Activated CD8-positive, alpha-beta T cell treated with anti-CD3 and anti-CD28 coated beads, Interleukin-2, amount 10 ng/mL, durations not matched to agents 7 days and 5 days (primary cell): Measurements from ENCODE around the gene OSGEPL1. TPM values are rescaled to one million over a fixed set of nuclear protein-coding genes. Genes with fewer than 3 reads are reported as not detected.
"Not testable (repeated sequence)": the region's sequence is repeated elsewhere in the genome, so short reads cannot be mapped to it uniquely, and the experiment has no call there.

ENCODE experiments used
- ATAC-seq: fragments of 150-1000 bp; cut with Tn5 transposase; one replicate; pipeline ENCODE4 v1.10.0; 2021; ENCODE audit warnings: moderate library complexity
- CTCF ChIA-PET: fragments of 350-600 bp; sonication (Branson Sonifier 250); formaldehyde crosslinking; loops from one replicate; lab custom pipeline; 2021; ENCODE audit warnings: antibody characterized with exemption; lab: Charles Lee
- POLR2A ChIA-PET: fragments of 350-600 bp; sonication (Branson Sonifier 250); formaldehyde crosslinking; loops from one replicate; lab custom pipeline; 2021; ENCODE audit warnings: antibody characterized with exemption; lab: Charles Lee
- DNase-seq: peaks from one replicate; pipeline ENCODE4 v3.0.0-alpha.2; 2020
- H3K27ac Mint-ChIP-seq: one replicate; pipeline ENCODE4 v1.8.0; 2021; ENCODE audit warnings: mild to moderate bottlenecking, mixed read lengths
- H3K27me3 Mint-ChIP-seq: one replicate; pipeline ENCODE4 v1.8.0; 2021; ENCODE audit warnings: low read depth, mixed read lengths
- H3K36me3 Mint-ChIP-seq: one replicate; pipeline ENCODE4 v1.8.0; 2021; ENCODE audit warnings: low read depth, mixed read lengths
- H3K4me1 Mint-ChIP-seq: one replicate; pipeline ENCODE4 v1.8.0; 2021; ENCODE audit warnings: low read depth, mixed read lengths
- H3K4me3 Mint-ChIP-seq: one replicate; pipeline ENCODE4 v1.8.0; 2021; ENCODE audit warnings: mild to moderate bottlenecking, mixed read lengths
- H3K9me3 Mint-ChIP-seq: one replicate; pipeline ENCODE4 v1.8.0; 2022; ENCODE audit warnings: mixed read lengths; ENCODE audit not compliant: insufficient read depth
- total RNA-seq, 2 experiments: library from RNA; stranded (reverse); gene quantifications; one replicate each; pipeline ENCODE4 v1.2.3, GENCODE V29; 2021

The OSGEPL1 gene
- total RNA-seq, 2 experiments from 2014 or later: 8.0 to 8.5 TPM

GRCh38 chr2:189726849-189727248 lies 35.7 kb downstream of the OSGEPL1 start:
- H3K36me3 Mint-ChIP-seq: no peaks in the 10 kb centered on the region
- DNase-seq: no peak
- POLR2A ChIA-PET: no interaction called here
- no peak overlapping the region for H3K4me3 Mint-ChIP-seq
- CTCF ChIA-PET: no interaction called here
- no peaks in the 10 kb centered on the region for H3K27me3 Mint-ChIP-seq
- H3K9me3 Mint-ChIP-seq: no peaks in the 10 kb centered on the region
- H3K27ac Mint-ChIP-seq: no peak overlapping the region
- no peaks in the 10 kb centered on the region for H3K4me1 Mint-ChIP-seq
- no peak for ATAC-seq

GRCh38 chr2:189726271-189726670 lies 36.3 kb downstream of the OSGEPL1 start:
- H3K27me3 Mint-ChIP-seq: no peaks in the 10 kb centered on the region
- POLR2A ChIA-PET: no interaction called here
- CTCF ChIA-PET: no interaction called here
- no peak for DNase-seq
- no peak overlapping the region for H3K4me3 Mint-ChIP-seq
- no peaks in the 10 kb centered on the region for H3K9me3 Mint-ChIP-seq
- no peaks in the 10 kb centered on the region for H3K36me3 Mint-ChIP-seq
- H3K27ac Mint-ChIP-seq: no peak overlapping the region
- ATAC-seq: no peak
- no peaks in the 10 kb centered on the region for H3K4me1 Mint-ChIP-seq

GRCh38 chr2:189723192-189723591 lies 39.4 kb downstream of the OSGEPL1 start:
- CTCF ChIA-PET: interaction anchor here (1.1 to 1.4 kb wide), 2 partner anchors 39 to 75 kb away, joined by 3 read pairs; partner anchors contain the start of gene OSGEPL1
- ATAC-seq: no peak

GRCh38 chr2:189719571-189719970 lies 43.0 kb downstream of the OSGEPL1 start:
- no peak for ATAC-seq

More at GRCh38 chr2:189723192-189723591, 39.4 kb downstream of the OSGEPL1 start:
- Mint-ChIP-seq H3K27ac (no peak overlapping the region), H3K9me3 (no peaks in the 10 kb centered on the region), H3K4me3 (no peak overlapping the region), H3K27me3 (no peaks in the 10 kb centered on the region), H3K4me1 (no peaks in the 10 kb centered on the region), H3K36me3 (no peaks in the 10 kb centered on the region)
- DNase-seq: no peak
- POLR2A ChIA-PET: no interaction called here

GRCh38 chr2:189717593-189717992 lies 45.0 kb downstream of the OSGEPL1 start:
- H3K36me3 Mint-ChIP-seq, CTCF ChIA-PET, H3K27ac Mint-ChIP-seq, H3K4me3 Mint-ChIP-seq, POLR2A ChIA-PET, ATAC-seq, H3K4me1 Mint-ChIP-seq, DNase-seq, H3K27me3 Mint-ChIP-seq, H3K9me3 Mint-ChIP-seq: not testable (repeated sequence)

More at GRCh38 chr2:189719571-189719970, 43.0 kb downstream of the OSGEPL1 start:
- Mint-ChIP-seq H3K4me3 (no peak overlapping the region), H3K4me1 (no peaks in the 10 kb centered on the region), H3K36me3 (no peaks in the 10 kb centered on the region), H3K9me3 (no peaks in the 10 kb centered on the region), H3K27me3 (no peaks in the 10 kb centered on the region), H3K27ac (no peak overlapping the region)
- ChIA-PET POLR2A (no interaction called here), CTCF (no interaction called here)
- no peak for DNase-seq

- ChIA-PET CTCF (interaction anchor here (1.3 kb wide), 1 partner anchor 50 kb away, joined by 3 read pairs; no protein-coding TSS in a partner anchor), POLR2A (no interaction called here)
- Mint-ChIP-seq H3K27me3 (no peaks in the 10 kb centered on the region), H3K9me3 (no peaks in the 10 kb centered on the region), H3K4me1 (no peaks in the 10 kb centered on the region), H3K36me3 (peaks cover 4% of the 10 kb centered on the region), H3K4me3 (no peak overlapping the region), H3K27ac (no peak overlapping the region)
- ATAC-seq: no peak
- DNase-seq: no peak
Observed at GRCh38 chr2:189709501-189710221, 52.9 kb downstream of the OSGEPL1 start.

GRCh38 chr2:189702071-189702470 lies 60.5 kb downstream of the OSGEPL1 start:
- CTCF ChIA-PET: interaction anchor here (1.1 to 3.0 kb wide), 4 partner anchors 28 to 43 kb away, joined by 4 to 22 read pairs (median 6); partner anchors contain the start of gene ASNSD1
- no peaks in the 10 kb centered on the region for H3K27me3 Mint-ChIP-seq

GRCh38 chr2:189700681-189701080 lies 61.9 kb downstream of the OSGEPL1 start:
- DNase-seq (no peak), ATAC-seq (no peak)
- ChIA-PET POLR2A (no interaction called here), CTCF (interaction anchor here (0.9 to 3.0 kb wide), 3 partner anchors 33 to 41 kb away, joined by 3 to 22 read pairs (median 6); partner anchors contain the start of gene ASNSD1)
- no peak overlapping the region for H3K27ac Mint-ChIP-seq
- peaks cover 4% of the 10 kb centered on the region for H3K4me1 Mint-ChIP-seq
- no peaks in the 10 kb centered on the region for H3K9me3 Mint-ChIP-seq
- peaks cover 2% of the 10 kb centered on the region for H3K36me3 Mint-ChIP-seq
- no peak overlapping the region for H3K4me3 Mint-ChIP-seq
- no peaks in the 10 kb centered on the region for H3K27me3 Mint-ChIP-seq

More at GRCh38 chr2:189702071-189702470, 60.5 kb downstream of the OSGEPL1 start:
- DNase-seq (no peak), ATAC-seq (no peak)
- H3K9me3 Mint-ChIP-seq: no peaks in the 10 kb centered on the region
- H3K36me3 Mint-ChIP-seq: no peaks in the 10 kb centered on the region
- no peak overlapping the region for H3K27ac Mint-ChIP-seq
- H3K4me3 Mint-ChIP-seq: no peak overlapping the region
- peaks cover 4% of the 10 kb centered on the region for H3K4me1 Mint-ChIP-seq
- POLR2A ChIA-PET: no interaction called here

GRCh38 chr2:189698020-189698887 lies 64.3 kb downstream of the OSGEPL1 start:
- peak; percentile 62 for DNase-seq
- no peak overlapping the region for H3K4me3 Mint-ChIP-seq
- peaks cover 4% of the 10 kb centered on the region for H3K4me1 Mint-ChIP-seq
- no peak overlapping the region for H3K27ac Mint-ChIP-seq
- CTCF ChIA-PET: interaction anchor here (0.5 to 2.0 kb wide), 12 partner anchors 10 to 1473 kb away, joined by 3 to 23 read pairs (median 4); partner anchors contain the start of genes ANKAR, ASNSD1 and OSGEPL1
- peak; percentile 58 for ATAC-seq
- H3K27me3 Mint-ChIP-seq: no peaks in the 10 kb centered on the region
- no peaks in the 10 kb centered on the region for H3K9me3 Mint-ChIP-seq
- POLR2A ChIA-PET: interaction anchor here (0.5 kb wide), 1 partner anchor 13 kb away, joined by 3 read pairs; no protein-coding TSS in a partner anchor
- peaks cover 2% of the 10 kb centered on the region for H3K36me3 Mint-ChIP-seq
